ENCODE measurements around the gene SCN10A.

The SCN10A gene

DNA sequence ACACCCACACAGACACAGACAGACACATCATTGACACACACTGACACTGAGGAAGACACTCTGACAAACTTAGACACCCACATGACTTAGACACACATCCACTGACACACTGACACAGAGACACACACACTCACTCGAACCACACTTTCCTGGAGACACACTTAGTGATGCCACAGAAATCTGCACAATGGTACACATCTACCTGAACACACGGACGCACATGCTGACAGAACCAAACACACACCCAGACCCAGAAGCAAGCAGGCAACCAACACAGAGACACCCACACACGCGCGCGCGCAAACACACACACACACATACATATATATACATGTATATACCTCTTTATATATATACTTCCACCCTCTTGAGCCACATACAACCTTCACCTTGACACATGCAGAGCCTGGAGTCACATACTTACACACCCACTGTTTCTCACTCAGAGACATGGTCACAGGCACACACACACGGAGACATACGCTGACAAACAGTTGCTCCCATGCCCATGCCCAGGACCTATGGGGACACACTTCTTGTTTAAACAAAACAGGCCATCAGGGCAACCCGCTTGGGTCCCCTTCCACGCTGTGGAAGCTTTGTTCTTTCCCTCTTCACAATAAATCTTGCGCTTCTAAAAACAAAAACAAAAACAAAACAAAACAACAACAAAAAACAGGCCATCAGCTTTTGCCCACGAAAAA is 165.6 kb downstream of the SCN10A start:
- FAIRE-seq (peak; percentile 23), DNase-seq (ENCODE audit: insufficient read length, low spot score) (no peak)
- TF ChIP-seq SPI1 (IDR thresholded peaks at IDR 0.05; ENCODE audit: low read depth, low read length) (no peak), POLR2A (IDR thresholded peaks at IDR 0.05; ENCODE audit: low read depth, low read length) (no peak), PAX5 (IDR thresholded peaks at IDR 0.05; ENCODE audit: insufficient read depth, low read length, severe bottlenecking) (no peak), POLR2AphosphoS5 (IDR thresholded peaks at IDR 0.05; ENCODE audit: low read depth, low read length) (no peak), POU2F2 (IDR thresholded peaks at IDR 0.05; ENCODE audit: low read depth, low read length) (no peak), TAF1 (IDR thresholded peaks at IDR 0.05; ENCODE audit: low read depth, low read length) (no peak)

DNA sequence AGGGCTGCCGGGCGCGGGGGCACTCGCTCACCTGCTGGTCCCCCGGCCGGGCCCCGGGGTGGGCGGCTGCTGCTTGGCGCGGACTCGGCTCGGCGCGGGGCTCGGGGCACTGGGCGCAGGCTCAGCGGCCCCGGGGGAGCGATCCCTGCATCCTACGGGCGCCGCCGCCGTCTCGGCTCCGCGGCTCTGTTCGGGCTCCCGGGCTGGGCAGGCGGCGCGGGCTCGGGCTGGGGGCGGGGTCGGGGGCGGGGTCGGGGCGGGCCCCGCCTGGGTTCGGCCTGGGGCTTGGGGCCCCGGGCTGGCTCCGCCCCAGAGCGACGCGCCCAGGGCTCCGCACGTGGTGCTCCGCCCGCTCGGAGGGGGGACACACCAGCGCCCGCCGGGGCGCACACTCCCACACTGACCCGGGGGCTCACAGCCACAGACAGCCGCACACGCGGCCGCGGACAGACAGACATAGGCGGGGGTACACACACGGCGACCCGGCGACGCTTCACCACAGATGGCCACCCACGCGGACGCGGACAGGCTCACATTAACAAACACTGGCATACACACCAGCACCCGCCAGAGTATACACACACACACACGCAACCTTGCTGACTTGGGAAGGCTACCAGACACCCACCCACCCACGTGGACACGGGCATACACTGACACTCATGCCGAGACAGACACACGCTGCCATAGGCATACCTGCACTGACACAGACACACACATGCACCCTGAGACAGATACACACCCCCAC is 166.3 kb downstream of the SCN10A start, which contains the start of gene SCN5A:
TSS of gene SCN5A (minus strand) at position 188 of the 748 bp plus-strand sequence. CDS start 16,380 bp downstream, outside the sequence.
- FAIRE-seq (peak; percentile 69), DNase-seq (ENCODE audit: insufficient read length, low spot score) (peak; percentile 69)
- TF ChIP-seq POU2F2 (IDR thresholded peaks at IDR 0.05; ENCODE audit: low read depth, low read length) (no peak), POLR2A (IDR thresholded peaks at IDR 0.05; ENCODE audit: low read depth, low read length) (no peak), SPI1 (IDR thresholded peaks at IDR 0.05; ENCODE audit: low read depth, low read length) (no peak), POLR2AphosphoS5 (IDR thresholded peaks at IDR 0.05; ENCODE audit: low read depth, low read length) (no peak), PAX5 (IDR thresholded peaks at IDR 0.05; ENCODE audit: insufficient read depth, low read length, severe bottlenecking) (no peak), TAF1 (IDR thresholded peaks at IDR 0.05; ENCODE audit: low read depth, low read length) (no peak)

DNA sequence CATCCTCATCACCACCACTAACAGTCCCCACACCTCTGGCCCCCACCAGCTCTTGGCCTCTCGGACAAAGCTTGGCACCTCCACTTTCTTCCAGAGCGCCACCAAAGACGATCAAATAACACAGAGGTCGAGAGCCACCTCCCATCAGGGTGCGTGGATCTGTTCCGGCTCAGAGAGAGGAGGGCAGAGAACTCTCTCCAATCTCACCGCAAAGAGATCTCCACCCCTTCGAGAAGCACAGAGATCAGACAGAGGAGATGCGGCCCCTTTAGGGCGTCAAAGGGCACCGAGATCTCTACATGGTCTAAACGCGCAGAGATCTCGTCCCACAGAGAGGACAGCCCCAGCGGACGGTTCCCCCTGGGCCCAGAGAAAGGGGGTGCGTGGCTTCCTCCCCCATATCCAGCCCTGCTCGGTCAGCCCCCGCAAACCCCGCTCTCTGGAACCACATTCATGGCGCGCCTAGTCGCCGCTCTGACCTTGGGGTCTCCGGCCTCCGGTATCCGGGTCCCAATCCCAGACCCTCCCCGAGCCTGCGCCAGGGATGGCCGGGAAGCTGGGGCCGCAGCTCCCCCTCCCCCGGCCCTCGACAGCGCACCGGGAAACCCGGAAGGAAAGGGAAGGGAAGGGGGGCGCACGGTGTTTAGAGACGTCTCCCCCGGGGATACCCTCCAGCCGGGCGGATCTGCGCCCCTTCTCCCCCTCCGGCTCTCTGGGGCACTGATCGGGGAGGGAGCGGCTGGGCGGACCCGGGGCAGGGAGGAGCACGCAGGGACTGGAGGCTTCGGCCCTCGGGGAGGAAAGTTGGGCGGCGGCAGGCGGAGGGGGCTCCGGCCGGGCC is 167.1 kb downstream of the SCN10A start:
- no peak for FAIRE-seq
- no peak for DNase-seq (ENCODE audit: insufficient read length, low spot score)
- no peak for TF ChIP-seq POLR2A (IDR thresholded peaks at IDR 0.05; ENCODE audit: low read depth, low read length)
- no peak for TF ChIP-seq TAF1 (IDR thresholded peaks at IDR 0.05; ENCODE audit: low read depth, low read length)
- no peak for TF ChIP-seq SPI1 (IDR thresholded peaks at IDR 0.05; ENCODE audit: low read depth, low read length)
- no peak for TF ChIP-seq PAX5 (IDR thresholded peaks at IDR 0.05; ENCODE audit: insufficient read depth, low read length, severe bottlenecking)

DNA sequence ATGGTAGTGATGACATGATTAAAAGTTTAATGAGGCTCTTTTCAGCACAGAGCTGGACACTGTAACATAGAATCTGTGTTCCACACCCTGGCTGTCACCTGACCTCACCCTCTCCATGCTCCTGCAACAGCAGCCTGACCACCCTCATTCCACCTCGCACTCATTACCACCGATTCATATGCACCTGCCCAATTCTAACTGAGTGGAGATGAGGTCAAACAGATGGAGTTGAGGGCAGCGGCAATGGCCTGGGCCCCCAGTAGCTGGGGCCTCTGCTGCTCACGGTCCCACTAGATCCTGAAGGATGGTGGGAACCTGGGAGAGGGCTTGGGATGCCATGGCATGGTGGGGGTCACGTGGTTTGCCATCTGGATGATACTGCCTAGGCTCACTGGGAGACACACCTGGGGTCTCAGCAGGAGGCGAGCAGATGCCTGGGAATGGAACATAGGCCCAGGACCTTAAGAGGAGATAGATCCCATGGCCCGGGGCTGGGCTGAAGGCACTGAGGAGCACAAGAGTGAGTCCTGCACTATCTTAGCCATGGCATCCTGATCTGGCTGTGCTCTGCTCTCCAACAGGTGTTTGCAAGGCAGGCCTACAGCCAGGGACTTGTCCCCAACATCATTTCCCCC is 167.9 kb downstream of the SCN10A start:
- no peak for FAIRE-seq
- no peak for DNase-seq (ENCODE audit: insufficient read length, low spot score)
- no peak for TF ChIP-seq PAX5 (IDR thresholded peaks at IDR 0.05; ENCODE audit: insufficient read depth, low read length, severe bottlenecking)
- TF ChIP-seq TAF1 (IDR thresholded peaks at IDR 0.05; ENCODE audit: low read depth, low read length) = no peak
- TF ChIP-seq POLR2AphosphoS5 (IDR thresholded peaks at IDR 0.05; ENCODE audit: low read depth, low read length) = no peak
- no peak for TF ChIP-seq SPI1 (IDR thresholded peaks at IDR 0.05; ENCODE audit: low read depth, low read length)
- TF ChIP-seq POU2F2 (IDR thresholded peaks at IDR 0.05; ENCODE audit: low read depth, low read length) = no peak
- no peak for TF ChIP-seq POLR2A (IDR thresholded peaks at IDR 0.05; ENCODE audit: low read depth, low read length)

DNA sequence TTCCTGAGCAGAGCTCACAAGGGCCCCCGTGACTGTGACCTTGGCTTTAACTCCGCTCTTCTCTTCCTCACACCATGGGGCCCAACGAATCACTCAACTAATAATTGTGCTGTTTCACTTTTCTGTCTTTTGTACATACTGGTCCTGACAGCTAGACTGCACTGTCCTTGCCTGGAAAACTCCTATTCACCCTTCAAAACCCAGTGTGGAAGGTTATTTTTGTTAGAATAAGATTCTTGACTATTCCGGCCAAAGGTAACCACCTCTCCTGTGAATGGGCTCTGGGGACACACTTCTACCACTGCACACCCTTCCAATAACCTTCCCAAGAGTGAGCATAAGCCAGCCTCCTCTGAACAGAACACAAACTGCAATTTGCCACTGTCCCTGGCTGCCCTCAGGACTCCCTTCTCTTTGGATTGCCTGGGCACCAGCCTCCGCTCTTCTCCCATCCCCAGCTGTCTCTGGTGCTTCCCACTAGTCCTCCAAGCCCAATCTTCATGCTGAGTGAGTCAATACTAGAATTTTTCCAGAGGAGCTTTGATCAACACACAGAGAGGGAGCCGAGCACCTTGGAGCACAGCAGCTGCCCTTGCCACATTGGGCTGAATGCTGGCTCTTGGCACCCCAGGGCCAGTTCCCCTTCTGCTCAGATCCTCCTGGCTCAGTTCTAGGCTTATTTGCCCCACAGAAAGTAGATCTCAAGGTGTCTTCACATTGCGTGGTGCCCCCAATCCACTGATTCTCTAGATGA is 168.6 kb downstream of the SCN10A start:
- FAIRE-seq = no peak
- TF ChIP-seq POU2F2 (IDR thresholded peaks at IDR 0.05; ENCODE audit: low read depth, low read length) (no peak), POLR2A (IDR thresholded peaks at IDR 0.05; ENCODE audit: low read depth, low read length) (no peak), SPI1 (IDR thresholded peaks at IDR 0.05; ENCODE audit: low read depth, low read length) (no peak), TAF1 (IDR thresholded peaks at IDR 0.05; ENCODE audit: low read depth, low read length) (no peak), POLR2AphosphoS5 (IDR thresholded peaks at IDR 0.05; ENCODE audit: low read depth, low read length) (no peak), PAX5 (IDR thresholded peaks at IDR 0.05; ENCODE audit: insufficient read depth, low read length, severe bottlenecking) (no peak)
- no peak for DNase-seq (ENCODE audit: insufficient read length, low spot score)

Data from GM12891 (cell line).